K562 (cell line): ENCODE results near the gene MDM1. TPM values are rescaled to one million over a fixed set of nuclear protein-coding genes. Genes with fewer than 3 reads are reported as not detected.

Experiments
- ADNP ChIP-seq: fragments of 200-800 bp; sonication (Bioruptor generic); IDR thresholded peaks from 2 replicates; pipeline ENCODE4 v1.6.1; 2016; ENCODE audit warnings: missing genetic modification characterization, missing compliant biosample characterization
- GTF3C2 ChIP-seq: IDR thresholded peaks from 3 replicates; pipeline ENCODE4 v1.6.1; 2011; ENCODE audit warnings: borderline replicate concordance, mild to moderate bottlenecking, moderate library complexity; ENCODE audit not compliant: insufficient read length; ENCODE audit errors: extremely low read depth
- SNIP1 ChIP-seq: fragments of 450-650 bp; IDR thresholded peaks from 2 replicates; pipeline ENCODE4 v1.7.1; 2017; ENCODE audit warnings: low read depth, mild to moderate bottlenecking
- SOX6 ChIP-seq: fragments of 450-650 bp; IDR thresholded peaks from 2 replicates; pipeline ENCODE4 v1.6.1; 2014; ENCODE audit warnings: mild to moderate bottlenecking
- TAF1 ChIP-seq: IDR thresholded peaks from 2 replicates; pipeline ENCODE4 v1.6.1; 2011; ENCODE audit warnings: mild to moderate bottlenecking, low read length, moderate library complexity; ENCODE audit not compliant: insufficient read depth, control insufficient read depth, severe bottlenecking; ENCODE audit errors: extremely low read depth
- ZBTB34 ChIP-seq: fragments of 250-450 bp; sonication (Bioruptor Pico); IDR thresholded peaks from 2 replicates; pipeline ENCODE4 v1.8.0; 2021; ENCODE audit warnings: mild to moderate bottlenecking, moderate library complexity
- ZNF707 ChIP-seq: fragments of 250-450 bp; sonication (Bioruptor Pico); conservative IDR thresholded peaks from 2 replicates; pipeline ENCODE4 v1.8.0; 2022; ENCODE audit warnings: inconsistent platforms, mild to moderate bottlenecking, moderate library complexity
- polyA plus RNA-seq, 8 experiments: library from polyadenylated mRNA; depleted of rRNA in 4 of 8; stranded (reverse) in 5 of 8; unstranded in 3 of 8; fragments of >200 nt; fragmentation: Nextera tagmentation in 2 of 8; fragmentation: Illumina TruSeq in 1 of 8; extraction: Ambion mirVana in 2 of 8; extraction: Trizol in 1 of 8; gene quantifications; 2 replicates each; pipeline versions ENCODE4 v1.2.1 to v1.2.3, GENCODE V29; 2011 to 2014; ENCODE audit warnings: inconsistent platforms in 1 of 8, missing spikeins in 1 of 8
- total RNA-seq, 7 experiments: library from RNA; depleted of rRNA in 6 of 7; stranded (reverse); fragments of >200 nt in 6 of 7; fragmentation: Illumina TruSeq in 2 of 7; extraction: Trizol in 2 of 7; gene quantifications; 2 replicates each; pipeline versions ENCODE4 v1.2.1 to v1.2.3, GENCODE V29; 2011 to 2021; ENCODE audit warnings: low replicate concordance in 1 of 7

The MDM1 gene
- total and polyA plus RNA-seq, 9 of the 15 experiments (the other 6 are each of a cell fraction or from before 2014, with no cell fraction given): 7.5 to 16.8 (median 13.1) TPM

- TF ChIP-seq TAF1: no peak
- no peak for TF ChIP-seq ADNP
- no peak for TF ChIP-seq ZBTB34
- TF ChIP-seq SOX6: no peak
- no peak for TF ChIP-seq ZNF707
- TF ChIP-seq GTF3C2: no peak
- no peak for TF ChIP-seq SNIP1
These were observed 10.8 kb upstream of the MDM1 start (continued) for GRCh38 chr12:68342966-68343365.
